ENCODE measurements around the gene TMEM225. TPM values are rescaled to one million over a fixed set of nuclear protein-coding genes. Genes with fewer than 3 reads are reported as not detected.

The TMEM225 gene, protein sequence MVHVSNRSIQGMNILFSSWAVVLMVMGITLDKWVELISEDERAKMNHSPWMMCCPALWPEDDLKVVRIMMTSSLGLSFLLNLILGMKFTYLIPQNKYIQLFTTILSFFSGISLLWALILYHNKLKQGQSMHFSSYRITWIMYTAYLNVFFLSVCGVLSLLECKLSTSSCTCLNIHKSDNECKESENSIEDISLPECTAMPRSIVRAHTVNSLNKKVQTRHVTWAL
- total RNA-seq = not detected
- long read RNA-seq, donor 1 = 0 reads
- long read RNA-seq, donor 2 = 0 reads

DNA sequence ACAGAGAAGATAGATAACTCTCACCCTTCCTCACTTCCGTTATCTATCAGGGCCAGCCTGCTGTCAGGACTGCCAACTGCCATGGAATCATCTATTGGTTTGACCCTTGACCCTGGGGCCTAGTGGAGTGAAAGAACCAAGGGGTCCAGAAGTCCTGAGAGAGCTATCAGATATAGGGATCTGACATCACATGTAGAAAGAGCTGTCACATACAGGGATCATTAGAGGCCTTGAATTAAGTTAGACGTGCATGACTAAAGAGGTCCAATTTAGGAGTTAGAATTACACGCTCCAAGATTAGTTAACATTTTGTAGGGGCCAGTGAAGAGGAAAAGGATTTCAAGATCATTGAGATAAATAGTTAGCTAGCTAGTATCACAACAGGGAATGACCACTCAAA is at the start of gene TMEM225:
Gene TMEM225, minus strand, starts transcription at position 101 of the 400 bp plus-strand sequence. CDS start 245 bp downstream, outside the sequence.
- intact Hi-C loops (cut with DNase I, micrococcal nuclease) = no loop called here
- no peak for DNase-seq

DNA sequence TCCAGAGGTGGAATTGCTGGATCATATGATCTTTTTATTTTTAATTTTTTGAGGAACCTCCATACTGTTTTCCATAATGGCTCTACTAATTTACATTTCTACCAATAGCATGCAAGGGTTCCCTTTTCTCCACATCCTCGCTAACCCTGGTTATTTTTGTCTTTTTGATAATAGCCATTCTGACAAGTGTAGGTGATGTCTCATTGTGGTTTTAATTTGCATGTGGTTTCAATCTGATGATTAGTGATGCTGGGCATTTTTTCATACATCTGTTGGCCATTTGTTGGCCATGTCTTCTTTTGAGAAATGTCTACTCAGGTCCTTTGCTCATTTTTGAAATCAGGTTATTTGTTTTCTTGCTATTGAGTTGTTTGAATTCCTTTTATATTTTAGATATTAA is 38.6 kb upstream of the TMEM225 start:
- no peak for ATAC-seq
- intact Hi-C loops (cut with DNase I, micrococcal nuclease) = no loop called here
- H3K4me3 ChIP-seq = no peak overlapping the region
- DNase-seq = no peak
- H3K4me1 ChIP-seq (ENCODE audit: low read depth) = no peaks in the 10 kb centered on the region
- TF ChIP-seq, protein P1, sequence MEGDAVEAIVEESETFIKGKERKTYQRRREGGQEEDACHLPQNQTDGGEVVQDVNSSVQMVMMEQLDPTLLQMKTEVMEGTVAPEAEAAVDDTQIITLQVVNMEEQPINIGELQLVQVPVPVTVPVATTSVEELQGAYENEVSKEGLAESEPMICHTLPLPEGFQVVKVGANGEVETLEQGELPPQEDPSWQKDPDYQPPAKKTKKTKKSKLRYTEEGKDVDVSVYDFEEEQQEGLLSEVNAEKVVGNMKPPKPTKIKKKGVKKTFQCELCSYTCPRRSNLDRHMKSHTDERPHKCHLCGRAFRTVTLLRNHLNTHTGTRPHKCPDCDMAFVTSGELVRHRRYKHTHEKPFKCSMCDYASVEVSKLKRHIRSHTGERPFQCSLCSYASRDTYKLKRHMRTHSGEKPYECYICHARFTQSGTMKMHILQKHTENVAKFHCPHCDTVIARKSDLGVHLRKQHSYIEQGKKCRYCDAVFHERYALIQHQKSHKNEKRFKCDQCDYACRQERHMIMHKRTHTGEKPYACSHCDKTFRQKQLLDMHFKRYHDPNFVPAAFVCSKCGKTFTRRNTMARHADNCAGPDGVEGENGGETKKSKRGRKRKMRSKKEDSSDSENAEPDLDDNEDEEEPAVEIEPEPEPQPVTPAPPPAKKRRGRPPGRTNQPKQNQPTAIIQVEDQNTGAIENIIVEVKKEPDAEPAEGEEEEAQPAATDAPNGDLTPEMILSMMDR (IDR thresholded peaks at IDR 0.05) = no peak
- no peaks in the 10 kb centered on the region for H3K9me3 ChIP-seq
- no peaks in the 10 kb centered on the region for H3K36me3 ChIP-seq (ENCODE audit: low read depth)

More for the DNA sequence above, at the start of gene TMEM225:
- no peak within 1 kb of the TSS for H3K4me3 ChIP-seq
- no peak for ATAC-seq
- TF ChIP-seq, protein P1 (IDR thresholded peaks at IDR 0.05) = no peak
- H3K9me3 ChIP-seq = no peaks in the 10 kb centered on the region
- H3K4me1 ChIP-seq (ENCODE audit: low read depth) = no peaks in the 10 kb centered on the region
- H3K36me3 ChIP-seq (ENCODE audit: low read depth) = no peaks in the 10 kb centered on the region

GRCh38 chr11:123920943-123921342 is 35.5 kb upstream of the TMEM225 start:
- no peak for ATAC-seq
- TF ChIP-seq, protein P1 (IDR thresholded peaks at IDR 0.05) = no peak
- no peaks in the 10 kb centered on the region for H3K36me3 ChIP-seq (ENCODE audit: low read depth)
- no peaks in the 10 kb centered on the region for H3K9me3 ChIP-seq
- H3K4me3 ChIP-seq = no peak overlapping the region
- intact Hi-C loops (cut with DNase I, micrococcal nuclease) = no loop called here
- no peak for DNase-seq
- H3K4me1 ChIP-seq (ENCODE audit: low read depth) = no peaks in the 10 kb centered on the region

DNA sequence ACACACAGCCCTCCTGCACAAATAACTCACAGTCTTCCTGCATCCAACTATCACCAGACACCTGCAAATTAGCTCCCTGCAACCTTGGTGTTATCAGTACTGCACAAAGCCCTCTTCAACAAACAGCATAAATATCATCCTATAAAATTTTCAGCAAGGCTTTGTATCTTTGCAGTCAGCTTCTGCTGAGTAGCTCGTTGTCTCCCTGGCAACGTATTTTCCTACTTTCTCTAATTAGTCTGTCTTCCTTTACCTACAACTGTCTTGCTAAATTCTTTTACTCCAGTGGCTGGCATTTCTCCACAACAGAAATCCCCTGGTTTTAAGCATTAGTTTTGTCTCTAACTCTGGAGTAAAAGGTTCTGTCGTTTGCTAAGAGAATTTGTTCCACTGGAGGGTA is 20.4 kb upstream of the TMEM225 start:
- intact Hi-C loops (cut with DNase I, micrococcal nuclease) = no loop called here
- H3K36me3 ChIP-seq (ENCODE audit: low read depth) = no peaks in the 10 kb centered on the region
- H3K4me1 ChIP-seq (ENCODE audit: low read depth) = no peaks in the 10 kb centered on the region
- TF ChIP-seq, protein P1 (IDR thresholded peaks at IDR 0.05) = no peak
- ATAC-seq (no peak), DNase-seq (no peak)
- H3K9me3 ChIP-seq = no peaks in the 10 kb centered on the region
- no peak overlapping the region for H3K4me3 ChIP-seq

DNA sequence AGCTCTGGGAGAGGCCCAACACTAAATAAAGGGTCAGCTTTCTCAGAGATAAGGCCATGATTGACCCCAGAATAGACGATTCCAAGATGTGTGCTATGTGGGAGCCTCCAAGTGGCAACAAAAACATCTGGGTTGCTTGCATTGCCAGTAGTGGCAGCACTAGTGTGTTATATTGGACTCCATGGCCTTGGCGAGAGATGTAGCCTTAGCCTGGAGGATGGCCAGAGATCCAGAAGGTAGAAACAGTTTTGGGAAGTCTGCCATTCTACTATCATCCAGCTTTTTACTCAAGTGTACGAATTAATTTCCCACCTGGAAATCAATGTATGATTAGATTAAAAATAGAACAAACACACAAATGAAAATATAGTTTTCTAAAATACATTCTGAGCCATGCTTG is 19.5 kb upstream of the TMEM225 start:
- H3K4me1 ChIP-seq (ENCODE audit: low read depth) = no peaks in the 10 kb centered on the region
- H3K9me3 ChIP-seq = no peaks in the 10 kb centered on the region
- ATAC-seq = no peak
- no peak overlapping the region for H3K4me3 ChIP-seq
- H3K36me3 ChIP-seq (ENCODE audit: low read depth) = no peaks in the 10 kb centered on the region
- intact Hi-C loops (cut with DNase I, micrococcal nuclease) = no loop called here
- TF ChIP-seq, protein P1 (IDR thresholded peaks at IDR 0.05) = no peak
- DNase-seq = no peak
